Endothelial cell of coronary artery (primary cell): ENCODE data around the gene F8. TPM values are rescaled to one million over a fixed set of nuclear protein-coding genes. Genes with fewer than 3 reads are reported as not detected.

ENCODE experiments used
- total RNA-seq: library from RNA; depleted of rRNA; stranded (reverse); fragments of >200 nt; gene quantifications from 2 replicates; pipeline ENCODE4 v1.2.3, GENCODE V29; 2014

The F8 gene
- 0.56 and 0.81 TPM in 2 replicates for total RNA-seq

GRCh38 chrX:155022585-155022984 is at the start of gene F8:
Gene F8, minus strand, starts transcription at chrX:155022723. Its CDS starts 171 bp downstream, at chrX:155022552.

GRCh38 chrX:155070975-155071693 is 48.6 kb upstream of the F8 start, which contains the start of the genes BRCC3, CMC4 and MTCP1:
Gene BRCC3, plus strand, starts transcription at chrX:155071508. Its CDS starts 20 bp downstream, at chrX:155071528.
Gene CMC4, minus strand, starts transcription at chrX:155071136. Its CDS starts 7,113 bp downstream, at chrX:155064023.
Gene MTCP1, minus strand, starts transcription at chrX:155071136. Its CDS starts 5,126 bp downstream, at chrX:155066010.

GRCh38 chrX:155026727-155027508 is 4.4 kb upstream of the F8 start, which contains the start of gene FUNDC2:
Gene FUNDC2, plus strand, starts transcription at chrX:155026844. Its CDS starts 95 bp downstream, at chrX:155026939.

GRCh38 chrX:154886069-154886788 is 136.3 kb downstream of the F8 start, which contains the start of gene F8A1:
Gene F8A1, plus strand, starts transcription at chrX:154886355. Its CDS starts 20 bp downstream, at chrX:154886375.

GRCh38 chrX:154834562-154834961 is 188.0 kb downstream of the F8 start, which contains the start of gene SMIM9:
Gene SMIM9, minus strand, starts transcription at chrX:154834662. Its CDS starts 3,806 bp downstream, at chrX:154830856.

GRCh38 chrX:154804957-154805695 is 217.4 kb downstream of the F8 start, which contains the start of gene MPP1:
Gene MPP1, minus strand, starts transcription at chrX:154805485. Its CDS starts 112 bp downstream, at chrX:154805373.

Other genes starting within 250 kb of the F8 start
- 17.2 and 21.7 TPM in 2 replicates for gene MPP1, start 217.2 kb downstream of the F8 start, total RNA-seq
- gene SMIM9, start 188.1 kb downstream of the F8 start, total RNA-seq: not detected in 2 replicates
- 0.45 and 1.1 TPM in 2 replicates for gene F8A1, start 136.4 kb downstream of the F8 start, total RNA-seq
- gene FUNDC2, start 4.1 kb upstream of the F8 start, total RNA-seq: 32.6 and 41.5 TPM in 2 replicates
- 5.7 and 6.0 TPM in 2 replicates for gene CMC4, start 48.4 kb upstream of the F8 start, total RNA-seq
- 11.9 and 14.9 TPM in 2 replicates for gene MTCP1, start 48.4 kb upstream of the F8 start, total RNA-seq
- gene BRCC3, start 48.8 kb upstream of the F8 start, total RNA-seq: 15.7 and 17.6 TPM in 2 replicates
- 49.8 and 61.9 TPM in 2 replicates for gene VBP1, start 193.7 kb upstream of the F8 start, total RNA-seq
- under 0.01 and 0.09 TPM in 2 replicates for gene RAB39B, start 241.8 kb upstream of the F8 start, total RNA-seq